ENCODE data around the gene ERC1.

- TF ChIP-seq POLR2A (IDR thresholded peaks at IDR 0.05), result no peak
- no peak for TF ChIP-seq CTCF (IDR thresholded peaks at IDR 0.05)
Measured at GRCh38 chr12:1471224-1471623, 480.2 kb downstream of the ERC1 start.
